ENCODE results near the gene STAB1.
"Not testable (repeated sequence)": the region's sequence is repeated elsewhere in the genome, so short reads cannot be mapped to it uniquely, and the experiment has no call there.

STAB1 gene

GRCh38 chr3:52523386-52524257 lies 28.5 kb downstream of the STAB1 start:
- DNase-seq, result no peak

GRCh38 chr3:52524258-52524751 lies 29.2 kb downstream of the STAB1 start:
- no peak for DNase-seq

GRCh38 chr3:52524752-52525679 lies 29.9 kb downstream of the STAB1 start:
- DNase-seq, result no peak

- DNase-seq, result peak in 1 of 5 donors; percentile 4
Observed at GRCh38 chr3:52525680-52526561, 30.8 kb downstream of the STAB1 start.

GRCh38 chr3:52526671-52527038 lies 31.5 kb downstream of the STAB1 start:
- not testable (repeated sequence) for DNase-seq

GRCh38 chr3:52527039-52527731 lies 32.0 kb downstream of the STAB1 start:
- no peak for DNase-seq

- DNase-seq, result peak in 1 of 5 donors; percentile 7
Observed at GRCh38 chr3:52527732-52528585, 32.8 kb downstream of the STAB1 start.

- peak in 1 of 5 donors; percentile 6 for DNase-seq
Observed at GRCh38 chr3:52528586-52529375, 33.6 kb downstream of the STAB1 start.

- no peak for DNase-seq
Observed at GRCh38 chr3:52529376-52530333, 34.5 kb downstream of the STAB1 start.

GRCh38 chr3:52530918-52531826 lies 36.0 kb downstream of the STAB1 start:
- no peak for DNase-seq

- DNase-seq, result no peak
Observed at GRCh38 chr3:52531860-52532516, 36.9 kb downstream of the STAB1 start.

GRCh38 chr3:52532517-52532837 lies 37.3 kb downstream of the STAB1 start:
- no peak for DNase-seq

GRCh38 chr3:52532838-52533622 lies 37.9 kb downstream of the STAB1 start:
- no peak for DNase-seq

GRCh38 chr3:52533623-52534280 lies 38.6 kb downstream of the STAB1 start, which contains the start of gene NT5DC2:
Gene NT5DC2 (minus strand): TSS chr3:52533857. CDS start chr3:52533737, 120 bp downstream.
- peak; percentile 35 to 69 (median 38) for DNase-seq
